ELF-1 (cell line): ENCODE data around the gene SLC17A8.
"Not testable (repeated sequence)": the region's sequence is repeated elsewhere in the genome, so short reads cannot be mapped to it uniquely, and the experiment has no call there.

ENCODE experiments used
- DNase-seq: peaks from one replicate; pipeline ENCODE4 v3.0.0-alpha.2; 2016; ENCODE audit warnings: low read depth, low spot score

SLC17A8 gene

DNA sequence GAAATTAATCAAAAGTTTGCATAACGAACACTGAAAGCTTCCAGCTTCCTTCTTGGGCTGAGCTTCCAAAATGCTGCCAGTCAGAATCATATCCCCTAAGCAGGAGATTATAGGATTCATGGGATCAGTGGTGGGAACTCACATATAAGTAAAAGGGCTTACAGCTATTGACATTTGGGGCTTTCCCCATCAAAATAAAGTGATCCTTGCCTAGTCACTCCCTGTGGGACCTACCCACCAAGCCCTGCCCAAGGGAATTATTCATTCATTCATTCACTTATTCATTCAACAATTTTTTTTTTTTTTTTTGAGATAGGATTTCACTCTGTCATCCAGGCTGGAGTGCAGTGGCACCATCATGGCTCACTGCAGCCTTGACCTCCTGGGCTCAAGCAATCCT is 69.3 kb downstream of the SLC17A8 start:
- no peak for DNase-seq

GRCh38 chr12:100427078-100427477 is 70.2 kb downstream of the SLC17A8 start:
- DNase-seq: no peak

DNA sequence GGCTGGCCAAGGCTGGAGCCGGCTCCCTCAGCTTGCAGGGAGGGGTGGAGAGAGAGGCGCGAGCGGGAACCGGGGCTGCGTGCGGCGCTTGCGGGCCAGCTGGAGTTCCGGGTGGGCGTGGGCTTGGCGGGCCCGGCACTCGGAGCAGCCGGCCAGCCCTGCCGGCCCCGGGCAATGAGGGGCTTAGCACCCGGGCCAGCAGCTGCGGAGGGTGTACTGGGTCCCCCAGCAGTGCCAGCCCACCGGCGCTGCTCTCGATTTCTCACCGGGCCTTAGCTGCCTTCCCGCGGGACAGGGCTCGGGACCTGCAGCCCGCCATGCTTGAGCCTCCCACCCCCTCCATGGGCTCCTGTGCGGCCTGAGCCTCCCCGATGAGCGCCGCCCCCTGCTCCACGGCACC is 73.4 kb downstream of the SLC17A8 start:
- DNase-seq: not testable (repeated sequence)

DNA sequence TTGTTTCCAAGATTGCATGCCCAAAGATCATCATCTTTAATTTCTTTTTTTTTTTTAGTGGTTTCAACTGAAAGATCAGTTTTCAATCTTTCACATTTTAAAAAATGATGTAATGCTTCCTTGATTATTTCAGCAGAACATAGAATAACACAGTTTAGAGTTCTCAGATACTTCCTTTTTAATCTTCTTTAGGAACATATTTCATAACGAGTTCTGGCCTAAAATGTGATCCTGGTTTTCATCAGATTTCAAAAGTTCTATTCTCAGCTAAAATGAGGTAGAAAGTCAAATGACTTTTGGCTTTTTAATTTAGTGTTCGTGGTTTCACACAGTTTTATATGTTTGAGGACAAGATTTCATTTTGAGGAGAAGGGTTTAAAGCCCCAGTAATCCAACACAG is 76.8 kb downstream of the SLC17A8 start:
- DNase-seq: no peak

DNA sequence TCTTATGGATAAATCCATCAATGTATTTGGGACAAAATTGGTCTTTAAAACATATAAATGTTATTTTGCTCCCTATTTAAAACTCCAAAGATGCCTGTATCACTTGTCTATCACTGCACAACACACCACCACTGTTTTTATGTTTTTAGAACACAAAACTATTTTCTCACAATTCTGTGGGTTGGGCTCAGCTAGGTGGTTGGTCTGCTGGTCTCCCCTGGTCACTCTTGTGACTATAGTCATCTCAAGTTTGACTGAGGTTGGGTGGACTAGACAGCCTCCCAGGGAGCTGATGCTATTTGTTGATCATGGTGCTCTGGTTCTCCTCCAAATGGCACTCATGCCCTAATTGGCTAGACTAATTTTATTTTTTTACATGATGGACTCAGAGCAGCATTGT is 77.3 kb downstream of the SLC17A8 start:
- DNase-seq: no peak

GRCh38 chr12:100435957-100436356 is 79.1 kb downstream of the SLC17A8 start:
- no peak for DNase-seq

GRCh38 chr12:100437038-100437841 is 80.4 kb downstream of the SLC17A8 start:
- DNase-seq: no peak

GRCh38 chr12:100439797-100440196 is 82.9 kb downstream of the SLC17A8 start:
- no peak for DNase-seq

DNA sequence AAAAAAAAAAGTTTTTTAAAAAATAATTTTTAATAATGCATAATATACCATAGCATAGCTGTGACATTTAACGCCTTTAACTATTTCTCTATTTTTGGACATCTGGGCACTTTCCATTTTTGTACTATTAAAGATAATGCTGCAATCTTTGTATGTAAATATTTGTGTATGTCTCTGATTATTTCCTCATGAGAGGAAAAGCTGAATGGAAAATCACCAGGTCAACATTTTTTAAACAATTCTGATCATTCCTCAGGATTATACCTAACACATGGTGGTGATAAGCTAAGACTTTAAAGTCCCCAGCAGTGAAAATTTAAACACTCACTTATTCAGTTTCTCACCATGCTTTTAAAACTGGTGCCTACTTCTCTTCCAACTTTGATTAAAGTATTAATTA is 85.5 kb downstream of the SLC17A8 start:
- no peak for DNase-seq

- DNase-seq: no peak
Observed at GRCh38 chr12:100443434-100443833, 86.6 kb downstream of the SLC17A8 start.

GRCh38 chr12:100445081-100445481 is 88.2 kb downstream of the SLC17A8 start:
- DNase-seq: no peak

DNA sequence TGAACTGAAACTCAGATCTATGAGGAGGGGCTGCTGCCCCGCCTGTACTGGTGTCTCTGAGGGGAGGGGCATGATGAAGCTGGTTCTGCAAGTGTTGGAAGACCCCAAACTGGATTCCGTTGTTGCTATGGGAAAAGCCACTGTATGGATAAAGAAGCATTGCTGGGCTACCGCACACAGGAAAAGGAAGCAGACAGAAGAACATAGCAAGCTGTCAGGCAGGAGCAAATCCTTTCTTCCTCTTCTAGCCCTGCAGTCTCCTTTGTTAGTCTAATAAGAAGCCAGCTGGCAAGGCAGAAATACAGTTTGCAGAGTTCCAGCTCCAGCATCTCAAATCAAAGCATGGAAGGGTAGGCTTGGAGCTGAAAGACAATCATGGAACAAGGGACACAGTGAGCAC is 90.5 kb downstream of the SLC17A8 start:
- DNase-seq: no peak

DNA sequence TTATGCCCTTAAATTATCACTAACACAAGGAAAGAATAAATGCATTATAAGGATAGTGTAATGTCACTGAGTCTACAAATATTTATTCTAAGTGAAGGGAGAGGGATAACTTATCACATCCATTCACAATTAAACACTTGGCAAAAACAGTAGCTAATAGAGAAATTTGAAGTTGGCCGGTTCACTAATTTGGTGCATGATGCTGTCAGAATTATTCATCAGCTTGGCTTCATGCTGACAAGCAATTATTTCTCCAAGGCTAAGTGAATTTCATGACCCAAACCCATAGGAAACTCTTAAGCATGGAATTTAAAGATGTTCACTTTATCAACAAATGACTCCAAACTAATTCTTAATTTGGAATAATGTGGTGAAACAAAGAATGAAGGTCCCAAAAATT is 91.8 kb downstream of the SLC17A8 start:
- DNase-seq: no peak

GRCh38 chr12:100450735-100451134 is 93.9 kb downstream of the SLC17A8 start:
- no peak for DNase-seq

- DNase-seq: no peak
Observed at GRCh38 chr12:100453951-100454350, 97.1 kb downstream of the SLC17A8 start.

DNA sequence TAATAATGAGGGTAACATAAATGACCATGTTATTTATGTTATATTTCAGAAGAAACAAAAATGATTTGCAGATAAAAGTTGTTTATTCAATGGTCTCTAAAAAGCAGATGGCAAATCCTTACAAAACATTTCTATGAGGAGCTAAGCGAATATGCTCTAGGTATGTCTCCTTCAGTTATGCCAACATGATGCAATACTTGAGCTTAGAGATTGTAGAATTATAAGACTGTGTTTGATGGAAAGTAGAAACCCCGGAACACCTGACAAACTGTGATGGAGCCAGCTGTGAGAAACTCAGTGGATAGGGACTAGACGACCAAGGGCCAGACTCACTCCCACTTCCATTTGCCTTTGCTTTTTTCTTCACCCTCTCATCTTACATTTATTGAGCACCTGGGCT is 99.0 kb downstream of the SLC17A8 start:
- no peak for DNase-seq

GRCh38 chr12:100458191-100458590 is 101.3 kb downstream of the SLC17A8 start:
- DNase-seq: no peak

- DNase-seq: no peak
Observed at GRCh38 chr12:100460702-100461101, 103.8 kb downstream of the SLC17A8 start.

DNA sequence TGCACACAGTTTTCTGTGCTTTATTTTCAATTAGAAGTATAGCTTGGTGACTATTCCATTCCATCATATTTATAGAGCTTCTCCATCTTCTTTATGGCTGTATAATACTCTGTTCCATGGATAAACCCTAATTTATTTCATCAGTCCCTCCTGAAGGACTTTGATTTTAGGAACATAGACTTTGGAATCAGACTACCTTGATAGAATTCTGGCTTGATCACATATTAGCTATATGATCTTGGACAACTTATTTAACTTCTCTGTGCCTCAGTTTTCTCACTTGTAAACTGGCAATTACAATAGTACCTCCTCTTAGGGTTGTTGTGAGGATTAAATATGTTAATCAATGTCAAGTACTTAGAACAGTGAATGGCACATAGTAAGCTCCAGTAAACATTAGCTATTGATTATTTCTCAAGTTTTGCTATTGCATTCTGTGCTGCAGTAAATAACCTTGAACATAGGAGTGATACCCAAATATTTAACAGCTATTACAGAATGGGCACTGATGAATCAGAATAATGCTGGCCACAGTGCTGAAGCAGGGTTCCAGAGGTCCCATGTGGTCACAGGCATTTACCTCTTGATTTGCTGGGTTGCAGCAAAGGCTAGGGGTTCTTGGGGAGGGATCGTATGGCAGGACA is 104.6 kb downstream of the SLC17A8 start:
- DNase-seq: no peak

GRCh38 chr12:100463661-100464060 is 106.8 kb downstream of the SLC17A8 start:
- DNase-seq: no peak

GRCh38 chr12:100464529-100464928 is 107.7 kb downstream of the SLC17A8 start:
- DNase-seq: no peak

- DNase-seq: no peak
Observed at GRCh38 chr12:100468126-100468525, 111.3 kb downstream of the SLC17A8 start.
